Prostate gland (tissue), 2 donors: ENCODE results near the gene RAET1E.
"Not testable (repeated sequence)": the region's sequence is repeated elsewhere in the genome, so short reads cannot be mapped to it uniquely, and the experiment has no call there.

ENCODE experiments used
- POLR2A ChIP-seq: fragments of 450-650 bp; IDR thresholded peaks from one replicate; pipeline ENCODE4 v1.6.1; 2016; ENCODE audit warnings: antibody characterized with exemption, mild to moderate bottlenecking
- POLR2AphosphoS5 ChIP-seq: sonication (generic); formaldehyde crosslinking; IDR thresholded peaks from one replicate; pipeline ENCODE4 v1.6.1; 2017; ENCODE audit warnings: antibody characterized with exemption
- TF ChIP-seq, protein P1 (sequence below), 4 experiments: fragments of 200-600 bp in 2 of 4; fragments of 450-650 bp in 2 of 4; sonication (generic) in 2 of 4; IDR thresholded peaks; 1 replicate in 3 of 4; 2 replicates in 1 of 4; pipeline ENCODE4 v1.5.1; 2016 to 2019; ENCODE audit warnings: antibody characterized with exemption in 4 of 4, mild to moderate bottlenecking in 2 of 4, moderate library complexity in 2 of 4

DNA sequence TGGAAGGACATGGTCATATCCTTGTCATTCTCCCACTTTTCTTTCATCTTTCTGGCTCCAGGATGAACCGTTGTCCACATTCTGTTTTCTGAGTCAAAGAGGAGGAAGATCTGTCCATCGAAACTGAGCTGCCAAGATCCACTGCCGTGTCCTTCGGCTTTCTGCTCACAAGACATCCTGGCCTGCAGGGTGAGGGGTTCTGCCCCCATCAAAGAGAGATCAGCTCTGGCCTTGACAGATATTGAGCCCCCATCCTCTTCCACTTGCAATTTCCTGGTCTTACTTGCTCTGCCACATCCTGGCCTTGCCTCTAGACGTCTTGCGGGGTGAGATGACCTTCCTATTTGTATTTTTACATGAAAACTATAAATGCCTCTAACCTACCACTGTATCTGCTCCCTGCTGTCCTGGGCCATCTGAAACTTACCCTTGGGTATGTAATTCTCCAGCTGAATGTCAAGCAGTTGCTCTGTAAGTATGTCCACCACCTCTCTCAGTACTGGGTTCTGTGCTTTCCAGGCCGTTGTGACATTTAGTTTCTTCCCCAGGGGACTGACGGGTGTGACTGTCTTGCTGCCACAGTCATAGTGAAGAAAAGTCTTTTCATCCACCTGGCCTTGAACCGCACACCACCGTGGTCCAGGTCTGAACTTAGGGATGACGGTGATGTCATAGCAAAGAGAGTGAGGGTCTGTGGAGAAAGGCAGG lies 21.4 kb upstream of the RAET1E start:
- TF ChIP-seq, protein P1, sequence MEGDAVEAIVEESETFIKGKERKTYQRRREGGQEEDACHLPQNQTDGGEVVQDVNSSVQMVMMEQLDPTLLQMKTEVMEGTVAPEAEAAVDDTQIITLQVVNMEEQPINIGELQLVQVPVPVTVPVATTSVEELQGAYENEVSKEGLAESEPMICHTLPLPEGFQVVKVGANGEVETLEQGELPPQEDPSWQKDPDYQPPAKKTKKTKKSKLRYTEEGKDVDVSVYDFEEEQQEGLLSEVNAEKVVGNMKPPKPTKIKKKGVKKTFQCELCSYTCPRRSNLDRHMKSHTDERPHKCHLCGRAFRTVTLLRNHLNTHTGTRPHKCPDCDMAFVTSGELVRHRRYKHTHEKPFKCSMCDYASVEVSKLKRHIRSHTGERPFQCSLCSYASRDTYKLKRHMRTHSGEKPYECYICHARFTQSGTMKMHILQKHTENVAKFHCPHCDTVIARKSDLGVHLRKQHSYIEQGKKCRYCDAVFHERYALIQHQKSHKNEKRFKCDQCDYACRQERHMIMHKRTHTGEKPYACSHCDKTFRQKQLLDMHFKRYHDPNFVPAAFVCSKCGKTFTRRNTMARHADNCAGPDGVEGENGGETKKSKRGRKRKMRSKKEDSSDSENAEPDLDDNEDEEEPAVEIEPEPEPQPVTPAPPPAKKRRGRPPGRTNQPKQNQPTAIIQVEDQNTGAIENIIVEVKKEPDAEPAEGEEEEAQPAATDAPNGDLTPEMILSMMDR (IDR thresholded peaks at IDR 0.05) = not testable (repeated sequence)
- not testable (repeated sequence) for TF ChIP-seq POLR2A, POLR2AphosphoS5
